Ovary (tissue), 9 donors: ENCODE data around the gene TEX51. TPM values are rescaled to one million over a fixed set of nuclear protein-coding genes. Genes with fewer than 3 reads are reported as not detected.

Experiments
- DNase-seq, 5 donors: peaks; one replicate each; pipeline ENCODE4 v3.0.0-alpha.2; 2019 to 2020
- H3K27ac ChIP-seq, 2 donors: fragments of 200-600 bp; one replicate each; pipeline versions ENCODE4 v1.5.1 to v1.8.0; 2019 to 2022
- H3K27me3 ChIP-seq: fragments of 200-600 bp; one replicate; pipeline ENCODE4 v1.8.0; 2022
- H3K36me3 ChIP-seq: fragments of 200-600 bp; sonication (generic); one replicate; pipeline ENCODE4 v1.5.1; 2019
- H3K4me1 ChIP-seq: one replicate; pipeline ENCODE4 v1.8.1; 2013; ENCODE audit warnings: mild to moderate bottlenecking, moderate library complexity; ENCODE audit not compliant: insufficient read depth
- H3K4me3 ChIP-seq: fragments of 200-600 bp; sonication (generic); one replicate; pipeline ENCODE4 v1.5.1; 2017
- H3K9me3 ChIP-seq, 2 donors: fragments of 200-600 bp in 1 of 2; sonication (generic) in 1 of 2; one replicate each; pipeline versions ENCODE4 v1.5.1 to v1.8.1; 2013 to 2019; ENCODE audit warnings: mild to moderate bottlenecking in 1 of 2, moderate library complexity in 1 of 2
- CTCF ChIP-seq, 3 donors: fragments of 450-650 bp in 2 of 3; fragments of 200-600 bp in 1 of 3; IDR thresholded peaks; one replicate each; pipeline versions ENCODE4 v1.5.1 to v1.8.0; 2016 to 2022; ENCODE audit warnings: antibody characterized with exemption in 3 of 3, mild to moderate bottlenecking in 1 of 3
- EP300 ChIP-seq: sonication (generic); formaldehyde crosslinking; IDR thresholded peaks from one replicate; pipeline ENCODE4 v1.6.1; 2017; ENCODE audit warnings: antibody characterized with exemption
- POLR2A ChIP-seq: fragments of 450-650 bp; IDR thresholded peaks from one replicate; pipeline ENCODE4 v1.6.1; 2017; ENCODE audit warnings: antibody characterized with exemption, mild to moderate bottlenecking, moderate library complexity
- WGBS, 3 donors: extraction: QIAGEN DNeasy Blood & Tissue Kit in 1 of 3; methylation state at CpG; one replicate each; pipeline versions ENCODE4 v1.1.5 to v1.1.7; 2013 to 2017; 5-methylcytosine and 5-hydroxymethylcytosine counted together
- intact Hi-C, 4 donors: fragments of 100-400 bp; cut with DNase I; formaldehyde crosslinking; loops; one replicate each; pipeline versions ENCODE4 v1.11.0 to v1.15.1; 2022 to 2023
- polyA plus RNA-seq, 2 donors: library from polyadenylated mRNA; stranded (reverse); fragments of 200-250 nt in 1 of 2; fragments of 350-450 nt in 1 of 2; fragmentation: Illumina TruSeq in 1 of 2; extraction: RNeasy Lipid Tissue Mini Kit (QIAGEN cat#74804) in 1 of 2; gene quantifications; one replicate each; pipeline ENCODE4 v1.2.3, GENCODE V29; 2013 to 2014
- total RNA-seq, 7 donors: library from RNA; depleted of rRNA in 2 of 7; stranded (reverse); fragments of >200 nt in 2 of 7; fragmentation: NEBNext Ultra II Directional in 3 of 7; extraction: Animal tissue kit (Norgen Biotek cat#: 25700) in 3 of 7; gene quantifications; one replicate each; pipeline versions ENCODE4 v1.1.0 to v1.2.4, GENCODE V29; 2016 to 2023
- donor health status: DM: no; HTN: no; CAD: no; lungs with moderate emphysema.
- donor health status: DM: no; HTN: no; CAD: no.
- donor health status: Bipolar disorder and iron deficiency.
- donor health status: DM: yes; HTN: yes; CAD: no.
- donor health status: DM: no; HTN: no; CAD: no.
- donor health status: DM: yes; HTN: yes; CAD: no.

TEX51 gene
- total and polyA plus RNA-seq, 9 donors = not detected

- H3K36me3 ChIP-seq = no peaks in the 10 kb centered on the region
- H3K27ac ChIP-seq = no peak overlapping the region
- no peaks in the 10 kb centered on the region for H3K27me3 ChIP-seq
- intact Hi-C loops = no loop called here
- H3K9me3 ChIP-seq = no peaks in the 10 kb centered on the region
- TF ChIP-seq EP300 = no peak
- no peak for DNase-seq
- 70 to 82% (median 81%) methylated on average over 12 of the region's 12 CpGs for WGBS, 3 donors
- no peaks in the 10 kb centered on the region for H3K4me1 ChIP-seq
- H3K4me3 ChIP-seq = no peak overlapping the region
Observed at GRCh38 chr2:126907671-126908070, 9.0 kb downstream of the TEX51 start.

GRCh38 chr2:126908721-126909177, 10.1 kb downstream of the TEX51 start:
- H3K36me3 ChIP-seq = no peaks in the 10 kb centered on the region
- 6 to 27% (median 10%) methylated on average over 10 of the region's 10 CpGs for WGBS, 3 donors
- intact Hi-C loops = no loop called here
- no peaks in the 10 kb centered on the region for H3K9me3 ChIP-seq
- H3K27ac ChIP-seq = no peak overlapping the region
- H3K27me3 ChIP-seq = no peaks in the 10 kb centered on the region
- H3K4me1 ChIP-seq = no peaks in the 10 kb centered on the region
- TF ChIP-seq POLR2A = no peak
- no peak for TF ChIP-seq EP300
- no peak for TF ChIP-seq CTCF (IDR thresholded peaks at IDR 0.05)
- no peak for DNase-seq
- no peak overlapping the region for H3K4me3 ChIP-seq

GRCh38 chr2:126909366-126909765, 10.7 kb downstream of the TEX51 start:
- H3K4me3 ChIP-seq = no peak overlapping the region
- H3K27me3 ChIP-seq = no peaks in the 10 kb centered on the region
- DNase-seq = no peak
- no peaks in the 10 kb centered on the region for H3K9me3 ChIP-seq
- no peaks in the 10 kb centered on the region for H3K4me1 ChIP-seq
- TF ChIP-seq POLR2A (no peak), CTCF (IDR thresholded peaks at IDR 0.05) (no peak), EP300 (no peak)
- H3K27ac ChIP-seq = no peak overlapping the region
- intact Hi-C loops = no loop called here
- H3K36me3 ChIP-seq = no peaks in the 10 kb centered on the region
- WGBS, 3 donors = 74 to 86% (median 82%) methylated on average over 6 of the region's 6 CpGs

GRCh38 chr2:126909781-126910180, 11.1 kb downstream of the TEX51 start:
- no peak for DNase-seq
- no peaks in the 10 kb centered on the region for H3K4me1 ChIP-seq
- H3K4me3 ChIP-seq = no peak overlapping the region
- whole genome bisulfite sequencing, 3 donors = 89 to 96% (median 90%) methylated on average over 3 of the region's 3 CpGs
- H3K27ac ChIP-seq = no peak overlapping the region
- intact Hi-C loops = no loop called here
- H3K9me3 ChIP-seq = no peaks in the 10 kb centered on the region
- H3K27me3 ChIP-seq = no peaks in the 10 kb centered on the region
- H3K36me3 ChIP-seq = no peaks in the 10 kb centered on the region
- TF ChIP-seq EP300 (no peak), CTCF (IDR thresholded peaks at IDR 0.05) (no peak), POLR2A (no peak)

- TF ChIP-seq POLR2A = no peak
- no peak for TF ChIP-seq EP300
- TF ChIP-seq CTCF (IDR thresholded peaks at IDR 0.05) = no peak
- 23 to 33% (median 28%) methylated on average over 1 of the region's 1 CpG for WGBS, 3 donors
- no peak overlapping the region for H3K4me3 ChIP-seq
- no peak overlapping the region for H3K27ac ChIP-seq
- no peaks in the 10 kb centered on the region for H3K36me3 ChIP-seq
- DNase-seq = no peak
- H3K9me3 ChIP-seq = no peaks in the 10 kb centered on the region
- no peaks in the 10 kb centered on the region for H3K4me1 ChIP-seq
- no peaks in the 10 kb centered on the region for H3K27me3 ChIP-seq
- intact Hi-C loops = no loop called here
Observed at GRCh38 chr2:126910637-126911036, 11.9 kb downstream of the TEX51 start.
